Myocyte (in vitro differentiated cells): ENCODE measurements around the gene SLC30A7. TPM values are rescaled to one million over a fixed set of nuclear protein-coding genes. Genes with fewer than 3 reads are reported as not detected.
A peak's percentile ranks its signal among the peaks of the same experiment; 100 is the strongest.
"Not testable (repeated sequence)": the region's sequence is repeated elsewhere in the genome, so short reads cannot be mapped to it uniquely, and the experiment has no call there.

Source experiments
- DNase-seq: peaks from one replicate; pipeline ENCODE4 v3.0.0-alpha.2; 2012; ENCODE audit warnings: low read depth
- polyA plus RNA-seq: library from polyadenylated mRNA; unstranded; fragments of >200 nt; gene quantifications from one replicate; pipeline ENCODE4 v1.2.1, GENCODE V29; 2012; ENCODE audit warnings: missing spikeins
- total RNA-seq: library from RNA; depleted of rRNA; stranded (reverse); fragments of >200 nt; gene quantifications from 2 replicates; pipeline ENCODE4 v1.2.3, GENCODE V29; 2014

SLC30A7 gene
- 18.3 and 26.8 TPM in 2 replicates for total RNA-seq
- polyA plus RNA-seq = 8.7 TPM

- peak; percentile 92 for DNase-seq
Measured at GRCh38 chr1:100895540-100896480, at the start of gene SLC30A7. Gene SLC30A7 (plus strand): TSS chr1:100896090. CDS start chr1:100896263, 173 bp downstream.

GRCh38 chr1:100847361-100848082 is 48.4 kb upstream of the SLC30A7 start:
- DNase-seq = peak; percentile 28

- DNase-seq = no peak
Measured at GRCh38 chr1:100851726-100852125, 44.2 kb upstream of the SLC30A7 start.

- DNase-seq = no peak
Measured at GRCh38 chr1:100852976-100853375, 42.9 kb upstream of the SLC30A7 start.

GRCh38 chr1:100855116-100855515 is 40.8 kb upstream of the SLC30A7 start:
- not testable (repeated sequence) for DNase-seq

GRCh38 chr1:100860397-100860991 is 35.4 kb upstream of the SLC30A7 start:
- DNase-seq = no peak

- no peak for DNase-seq
Measured at GRCh38 chr1:100861379-100861778, 34.5 kb upstream of the SLC30A7 start.

- DNase-seq = no peak
Measured at GRCh38 chr1:100862591-100862990, 33.3 kb upstream of the SLC30A7 start.

GRCh38 chr1:100866041-100866900 is 29.6 kb upstream of the SLC30A7 start:
- DNase-seq = peak; percentile 78

GRCh38 chr1:100866901-100867206 is 29.0 kb upstream of the SLC30A7 start:
- no peak for DNase-seq

- DNase-seq = peak; percentile 64
Measured at GRCh38 chr1:100868364-100868995, 27.4 kb upstream of the SLC30A7 start.

- DNase-seq = no peak
Measured at GRCh38 chr1:100869996-100870395, 25.9 kb upstream of the SLC30A7 start.

GRCh38 chr1:100874433-100874832 is 21.5 kb upstream of the SLC30A7 start:
- DNase-seq = no peak

GRCh38 chr1:100875228-100875627 is 20.7 kb upstream of the SLC30A7 start:
- no peak for DNase-seq

- no peak for DNase-seq
Measured at GRCh38 chr1:100876291-100876690, 19.6 kb upstream of the SLC30A7 start.

GRCh38 chr1:100879422-100879821 is 16.5 kb upstream of the SLC30A7 start:
- DNase-seq = no peak

GRCh38 chr1:100881687-100882086 is 14.2 kb upstream of the SLC30A7 start:
- DNase-seq = no peak

GRCh38 chr1:100882698-100883097 is 13.2 kb upstream of the SLC30A7 start:
- DNase-seq = no peak

GRCh38 chr1:100883963-100884362 is 11.9 kb upstream of the SLC30A7 start:
- DNase-seq = peak; percentile 52

GRCh38 chr1:100889007-100889406 is 6.9 kb upstream of the SLC30A7 start:
- not testable (repeated sequence) for DNase-seq
